ENCODE data around the gene ARID5A. TPM values are rescaled to one million over a fixed set of nuclear protein-coding genes. Genes with fewer than 3 reads are reported as not detected.

ARID5A gene
- total RNA-seq, 1 experiment from 2014 or later, result 9.3 TPM

GRCh38 chr2:96491860-96492497, 44.6 kb upstream of the ARID5A start:
- Mint-ChIP-seq H3K4me1 (ENCODE audit: low read depth, unreplicated experiment) (peaks cover 24% of the 10 kb centered on the region), H3K9me3 (ENCODE audit: low read depth, unreplicated experiment) (peaks cover 6% of the 10 kb centered on the region), H3K27me3 (ENCODE audit: unreplicated experiment) (no peaks in the 10 kb centered on the region), H3K4me3 (ENCODE audit: low read depth, unreplicated experiment) (no peak overlapping the region), H3K27ac (ENCODE audit: unreplicated experiment) (no peak overlapping the region), H3K36me3 (ENCODE audit: insufficient read depth, unreplicated experiment) (peaks cover 5% of the 10 kb centered on the region)
- DNase-seq, result no peak
- intact Hi-C loops (cut with micrococcal nuclease; ENCODE audit: unreplicated experiment), result no loop called here
- BruUV-seq (replicated peaks), result no TSS peak
- CTCF ChIA-PET, result interaction anchor here (2.2 kb wide), 1 partner anchor 13 kb away, joined by 8 read pairs; the partner anchor contains the start of gene NEURL3
- TF ChIP-seq CTCF (IDR thresholded peaks at IDR 0.05; ENCODE audit: unreplicated experiment), result no peak

- H3K4me1 Mint-ChIP-seq (ENCODE audit: low read depth, unreplicated experiment), result peaks cover 18% of the 10 kb centered on the region
- peaks cover 6% of the 10 kb centered on the region for H3K9me3 Mint-ChIP-seq (ENCODE audit: low read depth, unreplicated experiment)
- H3K27ac Mint-ChIP-seq (ENCODE audit: unreplicated experiment), result no peak overlapping the region
- no TSS peak for BruUV-seq (replicated peaks)
- H3K36me3 Mint-ChIP-seq (ENCODE audit: insufficient read depth, unreplicated experiment), result peaks cover 6% of the 10 kb centered on the region
- peak; percentile 50 for DNase-seq
- intact Hi-C loops (cut with micrococcal nuclease; ENCODE audit: unreplicated experiment), result no loop called here
- TF ChIP-seq CTCF (IDR thresholded peaks at IDR 0.05; ENCODE audit: unreplicated experiment), result no peak
- no peak overlapping the region for H3K4me3 Mint-ChIP-seq (ENCODE audit: low read depth, unreplicated experiment)
- CTCF ChIA-PET, result interaction anchor here (0.9 to 2.2 kb wide), 5 partner anchors 12 to 84 kb away, joined by 3 to 8 read pairs (median 4); partner anchors contain the start of gene NEURL3
- no peaks in the 10 kb centered on the region for H3K27me3 Mint-ChIP-seq (ENCODE audit: unreplicated experiment)
These were observed 43.5 kb upstream of the ARID5A start for GRCh38 chr2:96493072-96493471.

- intact Hi-C loops (cut with micrococcal nuclease; ENCODE audit: unreplicated experiment), result no loop called here
- Mint-ChIP-seq H3K9me3 (ENCODE audit: low read depth, unreplicated experiment) (peaks cover 6% of the 10 kb centered on the region), H3K27me3 (ENCODE audit: unreplicated experiment) (no peaks in the 10 kb centered on the region), H3K4me1 (ENCODE audit: low read depth, unreplicated experiment) (peaks cover 18% of the 10 kb centered on the region), H3K4me3 (ENCODE audit: low read depth, unreplicated experiment) (no peak overlapping the region), H3K36me3 (ENCODE audit: insufficient read depth, unreplicated experiment) (peaks cover 9% of the 10 kb centered on the region), H3K27ac (ENCODE audit: unreplicated experiment) (no peak overlapping the region)
- no peak for DNase-seq
- BruUV-seq (replicated peaks), result no TSS peak
- TF ChIP-seq CTCF (IDR thresholded peaks at IDR 0.05; ENCODE audit: unreplicated experiment), result no peak
- CTCF ChIA-PET, result interaction anchor here (2.2 kb wide), 1 partner anchor 11 kb away, joined by 8 read pairs; the partner anchor contains the start of gene NEURL3
These were observed 42.4 kb upstream of the ARID5A start for GRCh38 chr2:96494188-96494587.

GRCh38 chr2:96495982-96496629, 40.4 kb upstream of the ARID5A start:
- CTCF ChIA-PET, result interaction anchor here (0.9 kb wide), 1 partner anchor 83 kb away, joined by 3 read pairs; no protein-coding TSS in a partner anchor
- BruUV-seq (replicated peaks), result no TSS peak
- Mint-ChIP-seq H3K36me3 (ENCODE audit: insufficient read depth, unreplicated experiment) (peaks cover 22% of the 10 kb centered on the region), H3K4me3 (ENCODE audit: low read depth, unreplicated experiment) (no peak overlapping the region), H3K27me3 (ENCODE audit: unreplicated experiment) (no peaks in the 10 kb centered on the region), H3K4me1 (ENCODE audit: low read depth, unreplicated experiment) (peaks cover 24% of the 10 kb centered on the region), H3K9me3 (ENCODE audit: low read depth, unreplicated experiment) (peaks cover 6% of the 10 kb centered on the region), H3K27ac (ENCODE audit: unreplicated experiment) (no peak overlapping the region)
- intact Hi-C loops (cut with micrococcal nuclease; ENCODE audit: unreplicated experiment), result no loop called here
- TF ChIP-seq CTCF (IDR thresholded peaks at IDR 0.05; ENCODE audit: unreplicated experiment), result no peak
- no peak for DNase-seq

All from Calu3 (cell line).